ENCODE measurements around the gene STAT3.
A peak's percentile ranks its signal among the peaks of the same experiment; 100 is the strongest.
"Not testable (repeated sequence)": the region's sequence is repeated elsewhere in the genome, so short reads cannot be mapped to it uniquely, and the experiment has no call there.

The STAT3 gene

GRCh38 chr17:42403150-42403549 lies 14.9 kb upstream of the STAT3 start:
- no peak overlapping the region for H3K27ac Mint-ChIP-seq
- H3K4me3 Mint-ChIP-seq = no peak overlapping the region

DNA sequence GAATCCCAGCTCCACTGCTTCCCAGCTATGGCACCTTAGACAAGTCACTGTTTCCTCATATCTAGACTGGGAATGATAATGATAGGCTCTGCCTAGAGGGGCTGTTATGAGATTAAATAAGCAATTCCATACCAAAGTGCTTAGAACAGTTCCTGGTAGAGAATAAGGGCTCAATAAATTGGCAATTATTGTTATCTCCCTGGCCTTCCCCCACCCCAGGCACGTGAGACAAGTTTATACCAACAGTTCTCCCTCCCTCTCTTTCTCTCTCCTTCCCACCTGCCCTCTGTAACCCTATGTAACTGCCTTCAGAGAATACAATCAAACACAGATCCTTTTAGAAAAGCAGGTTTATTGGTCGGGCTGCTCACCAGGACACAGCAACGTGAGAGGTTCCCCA lies 13.9 kb upstream of the STAT3 start:
- Mint-ChIP-seq H3K9me3 (no peaks in the 10 kb centered on the region), H3K4me1 (ENCODE audit: low read depth) (peaks cover 16% of the 10 kb centered on the region), H3K36me3 (ENCODE audit: low read depth) (no peaks in the 10 kb centered on the region), H3K4me3 (no peak overlapping the region), H3K27ac (no peak overlapping the region), H3K27me3 (ENCODE audit: low read depth) (no peaks in the 10 kb centered on the region)
- DNase-seq (ENCODE audit: low spot score) = no peak

More at GRCh38 chr17:42403150-42403549, 14.9 kb upstream of the STAT3 start:
- DNase-seq (ENCODE audit: low spot score) = peak; percentile 32
- Mint-ChIP-seq H3K4me1 (ENCODE audit: low read depth) (peaks cover 20% of the 10 kb centered on the region), H3K9me3 (no peaks in the 10 kb centered on the region), H3K36me3 (ENCODE audit: low read depth) (no peaks in the 10 kb centered on the region), H3K27me3 (ENCODE audit: low read depth) (no peaks in the 10 kb centered on the region)

- H3K9me3 Mint-ChIP-seq; H3K27ac Mint-ChIP-seq; H3K36me3 Mint-ChIP-seq (ENCODE audit: low read depth); H3K4me3 Mint-ChIP-seq; H3K27me3 Mint-ChIP-seq (ENCODE audit: low read depth); DNase-seq (ENCODE audit: low spot score): not testable (repeated sequence)
- peaks cover 19% of the 10 kb centered on the region for H3K4me1 Mint-ChIP-seq (ENCODE audit: low read depth)
Observed at GRCh38 chr17:42400844-42401375, 12.7 kb upstream of the STAT3 start.

GRCh38 chr17:42399948-42400843 lies 12.0 kb upstream of the STAT3 start:
- Mint-ChIP-seq H3K36me3 (ENCODE audit: low read depth) (no peaks in the 10 kb centered on the region), H3K4me3 (peak overlapping the region; percentile 29), H3K27ac (no peak overlapping the region), H3K27me3 (ENCODE audit: low read depth) (no peaks in the 10 kb centered on the region), H3K9me3 (no peaks in the 10 kb centered on the region), H3K4me1 (ENCODE audit: low read depth) (peaks cover 19% of the 10 kb centered on the region)
- no peak for DNase-seq (ENCODE audit: low spot score)

GRCh38 chr17:42399121-42399520 lies 10.9 kb upstream of the STAT3 start:
- Mint-ChIP-seq H3K27ac (no peak overlapping the region), H3K4me1 (ENCODE audit: low read depth) (peaks cover 19% of the 10 kb centered on the region), H3K27me3 (ENCODE audit: low read depth) (no peaks in the 10 kb centered on the region), H3K36me3 (ENCODE audit: low read depth) (no peaks in the 10 kb centered on the region), H3K9me3 (no peaks in the 10 kb centered on the region), H3K4me3 (no peak overlapping the region)
- no peak for DNase-seq (ENCODE audit: low spot score)

GRCh38 chr17:42395601-42396000 lies 7.4 kb upstream of the STAT3 start:
- H3K36me3 Mint-ChIP-seq (ENCODE audit: low read depth); H3K27me3 Mint-ChIP-seq (ENCODE audit: low read depth); H3K4me3 Mint-ChIP-seq; H3K27ac Mint-ChIP-seq; H3K9me3 Mint-ChIP-seq; DNase-seq (ENCODE audit: low spot score): not testable (repeated sequence)
- peaks cover 20% of the 10 kb centered on the region for H3K4me1 Mint-ChIP-seq (ENCODE audit: low read depth)

GRCh38 chr17:42394838-42395237 lies 6.6 kb upstream of the STAT3 start:
- no peak overlapping the region for H3K27ac Mint-ChIP-seq
- H3K4me3 Mint-ChIP-seq = no peak overlapping the region
- H3K4me1 Mint-ChIP-seq (ENCODE audit: low read depth) = peaks cover 19% of the 10 kb centered on the region
- DNase-seq (ENCODE audit: low spot score) = no peak
- H3K9me3 Mint-ChIP-seq = no peaks in the 10 kb centered on the region
- no peaks in the 10 kb centered on the region for H3K36me3 Mint-ChIP-seq (ENCODE audit: low read depth)
- H3K27me3 Mint-ChIP-seq (ENCODE audit: low read depth) = no peaks in the 10 kb centered on the region

DNA sequence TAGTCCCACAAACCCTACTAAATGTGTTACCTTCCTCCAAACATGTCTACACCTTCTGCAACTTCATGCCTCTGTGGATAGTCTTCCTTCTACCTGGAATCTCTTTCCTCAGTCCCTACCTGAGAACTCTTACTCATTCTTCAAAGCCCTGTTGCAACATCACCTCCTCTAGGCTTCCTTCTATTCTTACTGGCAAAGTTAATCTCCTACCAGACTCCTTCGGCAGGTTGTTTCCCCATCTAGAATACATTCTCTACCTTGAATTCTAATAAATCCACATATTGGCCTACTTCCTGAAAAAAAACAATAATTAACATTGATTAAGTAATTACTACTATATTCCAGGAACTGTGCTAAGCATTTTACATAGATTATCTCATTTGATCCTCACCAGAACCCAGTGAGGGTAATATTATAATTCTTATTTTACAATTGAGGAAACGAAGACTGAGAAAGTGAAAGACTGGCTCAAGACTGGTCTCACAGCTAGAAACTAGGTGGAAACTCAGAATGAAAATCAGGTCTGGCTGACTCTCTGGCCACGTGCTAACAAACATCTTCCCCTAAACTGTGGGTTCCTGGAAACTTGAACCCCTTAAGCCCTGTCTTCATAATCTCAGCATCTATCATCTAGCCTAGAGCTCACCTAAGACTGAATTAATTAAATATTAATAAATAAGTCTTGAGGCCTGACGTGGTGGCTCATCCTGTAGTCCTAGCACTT lies 4.6 kb upstream of the STAT3 start:
- no peak for DNase-seq (ENCODE audit: low spot score)
- Mint-ChIP-seq H3K27ac (peak overlapping the region; percentile 13), H3K9me3 (no peaks in the 10 kb centered on the region), H3K4me1 (ENCODE audit: low read depth) (peaks cover 23% of the 10 kb centered on the region), H3K27me3 (ENCODE audit: low read depth) (no peaks in the 10 kb centered on the region), H3K36me3 (ENCODE audit: low read depth) (no peaks in the 10 kb centered on the region), H3K4me3 (no peak overlapping the region)

DNA sequence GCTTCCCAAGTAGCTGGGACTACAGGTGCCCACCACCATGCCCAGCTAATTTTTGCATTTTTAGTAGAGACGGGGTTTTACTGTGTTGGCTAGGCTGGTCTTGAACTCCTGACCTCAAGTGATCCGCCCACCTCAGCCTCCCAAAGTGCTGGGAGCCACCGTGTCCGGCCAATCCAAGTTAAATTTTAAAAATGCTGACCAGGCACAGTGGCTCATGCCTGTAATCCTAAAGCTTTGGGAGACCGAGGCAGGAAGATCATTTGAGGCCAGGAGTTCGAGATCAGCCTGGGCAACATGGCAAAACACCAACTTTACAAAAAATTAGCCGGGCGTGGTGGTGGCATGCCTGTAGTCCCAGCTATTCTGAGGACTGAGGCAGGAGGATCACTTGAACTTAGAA lies 3.2 kb upstream of the STAT3 start:
- not testable (repeated sequence) for H3K27ac Mint-ChIP-seq; H3K27me3 Mint-ChIP-seq (ENCODE audit: low read depth); H3K9me3 Mint-ChIP-seq; H3K36me3 Mint-ChIP-seq (ENCODE audit: low read depth); H3K4me3 Mint-ChIP-seq; DNase-seq (ENCODE audit: low spot score)
- H3K4me1 Mint-ChIP-seq (ENCODE audit: low read depth) = peaks cover 31% of the 10 kb centered on the region

DNA sequence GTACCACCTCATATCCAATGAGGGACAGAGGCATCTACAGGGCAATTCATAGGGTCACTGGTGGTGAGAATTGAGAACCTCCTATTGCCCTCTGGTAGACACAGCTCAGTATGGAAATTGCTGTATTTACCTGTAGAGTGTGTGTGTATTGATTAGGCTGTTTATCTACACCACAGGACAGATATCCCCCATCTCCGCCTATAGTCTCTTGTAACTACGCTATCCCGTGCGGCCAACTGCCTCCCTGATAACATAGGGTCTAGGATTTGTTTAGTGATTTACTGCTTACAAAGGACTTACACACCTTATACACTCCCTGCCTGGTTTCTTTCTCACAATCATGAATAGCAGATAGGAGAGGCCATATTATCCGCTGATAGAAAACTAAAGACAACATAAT lies 1.7 kb upstream of the STAT3 start:
- no peaks in the 10 kb centered on the region for H3K9me3 Mint-ChIP-seq
- H3K27me3 Mint-ChIP-seq (ENCODE audit: low read depth) = no peaks in the 10 kb centered on the region
- peak overlapping the region; percentile 59 for H3K4me3 Mint-ChIP-seq
- peak overlapping the region; percentile 100 for H3K27ac Mint-ChIP-seq
- no peak for DNase-seq (ENCODE audit: low spot score)
- H3K36me3 Mint-ChIP-seq (ENCODE audit: low read depth) = peaks cover 5% of the 10 kb centered on the region
- peaks cover 38% of the 10 kb centered on the region for H3K4me1 Mint-ChIP-seq (ENCODE audit: low read depth)

DNA sequence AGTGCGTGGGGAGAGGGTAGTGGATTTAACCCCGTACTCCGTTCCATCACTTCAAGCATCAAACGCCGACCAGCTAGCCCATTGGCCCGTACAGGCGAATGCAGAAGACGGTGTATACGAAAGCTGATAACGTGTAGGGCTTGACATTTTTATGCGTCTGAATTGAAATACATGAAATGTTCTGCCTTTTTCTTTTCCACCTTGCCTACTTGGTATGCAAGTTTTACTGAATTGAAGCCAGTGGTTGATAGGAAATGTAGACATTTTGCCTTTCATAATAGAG lies 834 bp upstream of the STAT3 start:
- H3K9me3 Mint-ChIP-seq = no peaks in the 10 kb centered on the region
- H3K4me1 Mint-ChIP-seq (ENCODE audit: low read depth) = peaks cover 40% of the 10 kb centered on the region
- peaks cover 7% of the 10 kb centered on the region for H3K36me3 Mint-ChIP-seq (ENCODE audit: low read depth)
- no peaks in the 10 kb centered on the region for H3K27me3 Mint-ChIP-seq (ENCODE audit: low read depth)
- peak overlapping the region; percentile 100 for H3K27ac Mint-ChIP-seq
- H3K4me3 Mint-ChIP-seq = peak overlapping the region; percentile 91
- DNase-seq (ENCODE audit: low spot score) = no peak

DNA sequence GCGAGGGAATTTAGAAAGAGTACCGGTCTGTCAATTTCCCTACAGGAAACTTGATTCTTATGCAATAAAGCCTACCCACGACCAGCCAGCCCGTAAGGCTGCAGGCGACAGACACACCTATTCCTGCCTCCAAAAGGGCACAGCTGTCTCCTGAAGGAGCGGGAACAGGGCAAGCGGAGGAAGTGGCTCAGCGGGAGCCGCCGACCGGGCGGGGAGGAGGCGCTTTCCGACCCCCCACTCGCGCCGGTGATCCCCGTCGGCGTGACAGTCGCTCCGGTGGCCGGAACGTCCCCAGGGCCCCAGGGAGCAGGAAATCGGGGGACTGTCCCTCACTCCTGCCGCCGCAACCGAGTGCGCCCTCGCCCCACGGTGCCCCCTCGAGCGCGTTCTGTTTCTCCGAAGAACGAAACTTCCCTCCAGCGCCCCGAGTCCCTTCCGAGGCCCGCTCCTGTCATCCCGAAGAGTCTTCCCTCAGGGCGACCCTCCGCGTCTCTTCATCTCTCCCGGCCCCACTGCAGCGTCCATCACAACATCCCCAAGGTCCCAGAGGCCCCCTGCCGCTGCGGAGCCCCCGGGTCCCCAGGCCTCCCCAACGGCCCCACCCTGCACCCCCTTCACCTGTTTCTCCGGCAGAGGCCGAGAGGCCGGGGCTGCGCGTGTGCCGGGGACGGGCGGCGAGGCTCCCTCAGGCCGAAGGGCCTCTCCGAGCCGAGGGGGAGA lies 421 bp downstream of the STAT3 start:
- Mint-ChIP-seq H3K36me3 (ENCODE audit: low read depth) (peaks cover 9% of the 10 kb centered on the region), H3K4me3 (peak overlapping the region; percentile 91)

GRCh38 chr17:42386777-42387657 lies 1.2 kb downstream of the STAT3 start:
- Mint-ChIP-seq H3K27me3 (ENCODE audit: low read depth) (no peaks in the 10 kb centered on the region), H3K9me3 (no peaks in the 10 kb centered on the region), H3K36me3 (ENCODE audit: low read depth) (peaks cover 9% of the 10 kb centered on the region), H3K4me3 (peak overlapping the region; percentile 91), H3K4me1 (ENCODE audit: low read depth) (peaks cover 36% of the 10 kb centered on the region), H3K27ac (peak overlapping the region; percentile 91)
- DNase-seq (ENCODE audit: low spot score) = no peak

More for the DNA sequence above, 421 bp downstream of the STAT3 start:
- Mint-ChIP-seq H3K27ac (peak overlapping the region; percentile 100), H3K27me3 (ENCODE audit: low read depth) (no peaks in the 10 kb centered on the region), H3K9me3 (no peaks in the 10 kb centered on the region), H3K4me1 (ENCODE audit: low read depth) (peaks cover 38% of the 10 kb centered on the region)
- peak; percentile 44 for DNase-seq (ENCODE audit: low spot score)
